ENCODE measurements around the gene NHSL1.

NHSL1 gene

DNA sequence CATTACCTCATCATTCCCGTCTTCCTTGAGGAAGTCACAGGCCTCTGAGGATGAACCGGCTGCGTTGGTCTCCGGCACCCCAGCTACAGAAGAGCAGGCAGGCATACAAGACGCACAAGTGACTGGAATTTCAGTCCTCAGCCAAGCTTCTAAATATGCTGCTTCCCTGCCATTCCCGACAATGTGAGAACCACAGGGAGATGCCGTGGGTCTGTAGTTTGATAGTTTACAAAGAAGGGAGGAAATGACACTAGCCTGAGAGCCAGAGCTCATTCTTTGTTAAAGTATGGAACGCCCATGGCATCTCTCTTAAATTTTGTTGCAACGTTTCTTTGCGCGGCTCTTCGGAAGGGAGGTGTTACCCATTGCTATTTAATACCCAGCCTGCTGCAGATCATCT, 69.5 kb downstream of the NHSL1 start:
- no peak overlapping the region for H3K9ac ChIP-seq (ENCODE audit: low read depth, low read length)
- H3K79me2 ChIP-seq (ENCODE audit: insufficient read depth, low read length) = no peaks in the 10 kb centered on the region
- no peak for ATAC-seq (ENCODE audit: insufficient read depth, low read depth)
- TF ChIP-seq, protein P1, sequence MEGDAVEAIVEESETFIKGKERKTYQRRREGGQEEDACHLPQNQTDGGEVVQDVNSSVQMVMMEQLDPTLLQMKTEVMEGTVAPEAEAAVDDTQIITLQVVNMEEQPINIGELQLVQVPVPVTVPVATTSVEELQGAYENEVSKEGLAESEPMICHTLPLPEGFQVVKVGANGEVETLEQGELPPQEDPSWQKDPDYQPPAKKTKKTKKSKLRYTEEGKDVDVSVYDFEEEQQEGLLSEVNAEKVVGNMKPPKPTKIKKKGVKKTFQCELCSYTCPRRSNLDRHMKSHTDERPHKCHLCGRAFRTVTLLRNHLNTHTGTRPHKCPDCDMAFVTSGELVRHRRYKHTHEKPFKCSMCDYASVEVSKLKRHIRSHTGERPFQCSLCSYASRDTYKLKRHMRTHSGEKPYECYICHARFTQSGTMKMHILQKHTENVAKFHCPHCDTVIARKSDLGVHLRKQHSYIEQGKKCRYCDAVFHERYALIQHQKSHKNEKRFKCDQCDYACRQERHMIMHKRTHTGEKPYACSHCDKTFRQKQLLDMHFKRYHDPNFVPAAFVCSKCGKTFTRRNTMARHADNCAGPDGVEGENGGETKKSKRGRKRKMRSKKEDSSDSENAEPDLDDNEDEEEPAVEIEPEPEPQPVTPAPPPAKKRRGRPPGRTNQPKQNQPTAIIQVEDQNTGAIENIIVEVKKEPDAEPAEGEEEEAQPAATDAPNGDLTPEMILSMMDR (IDR thresholded peaks at IDR 0.05; ENCODE audit: borderline replicate concordance, extremely low read depth, low read length, poor library complexity, severe bottlenecking) = no peak
- no peak for TF ChIP-seq EZH2 (IDR thresholded peaks at IDR 0.05; ENCODE audit: borderline replicate concordance, low read depth, low read length, severe bottlenecking)
- H3K27ac ChIP-seq (ENCODE audit: low read length) = no peak overlapping the region
- no peaks in the 10 kb centered on the region for H4K20me1 ChIP-seq (ENCODE audit: insufficient read depth, low read length)
- no peaks in the 10 kb centered on the region for H3K9me3 ChIP-seq (ENCODE audit: insufficient read depth, low read length, severe bottlenecking)
- no peaks in the 10 kb centered on the region for H3K4me1 ChIP-seq (ENCODE audit: insufficient read depth, low read length)
- no peak overlapping the region for H3K4me3 ChIP-seq (ENCODE audit: low read depth in 1 of 2, low read length in 2 of 2)
- H3K27me3 ChIP-seq (ENCODE audit: insufficient read depth, low read length, poor library complexity) = peaks cover 2% of the 10 kb centered on the region
- no peak overlapping the region for H2AFZ ChIP-seq (ENCODE audit: low read depth, low read length)
- no peak for DNase-seq
- H3K4me2 ChIP-seq (ENCODE audit: insufficient read depth, low read length) = no peak overlapping the region
- H3K36me3 ChIP-seq (ENCODE audit: insufficient read depth, low read length) = no peaks in the 10 kb centered on the region

DNA sequence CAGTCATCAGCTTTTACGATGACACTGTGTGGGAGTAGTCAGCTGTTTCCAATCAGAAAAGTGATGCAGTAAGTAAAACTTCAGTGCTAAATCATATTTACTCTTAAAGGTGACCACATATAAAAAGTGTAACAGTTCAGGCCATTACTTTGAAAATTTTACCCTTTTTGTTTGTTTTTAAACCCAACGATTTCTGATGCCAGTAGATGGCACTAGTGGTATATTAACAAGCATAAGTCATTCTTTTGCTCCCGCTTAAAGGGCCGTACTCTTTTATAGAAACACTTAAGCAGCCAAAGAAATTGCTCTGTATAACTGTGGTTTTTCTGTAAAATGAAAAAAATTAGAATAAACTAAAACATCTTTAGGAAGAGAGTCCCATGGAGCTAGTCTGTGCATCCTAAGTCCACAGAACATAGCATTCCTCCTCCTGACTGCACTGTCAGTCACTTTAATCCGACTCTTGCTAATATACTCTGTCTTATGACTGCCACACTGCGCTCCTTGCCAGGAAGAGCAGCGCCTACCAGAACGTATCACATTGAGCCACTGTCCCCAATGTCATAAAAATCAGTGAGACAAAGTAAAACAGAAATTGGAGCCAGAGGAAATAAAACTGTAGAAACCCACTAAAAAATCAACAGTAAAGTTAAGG, 70.2 kb downstream of the NHSL1 start:
- Histone ChIP-seq H3K4me3 (ENCODE audit: low read depth in 1 of 2, low read length in 2 of 2) (no peak overlapping the region), H3K36me3 (ENCODE audit: insufficient read depth, low read length) (no peaks in the 10 kb centered on the region), H3K4me2 (ENCODE audit: insufficient read depth, low read length) (no peak overlapping the region), H4K20me1 (ENCODE audit: insufficient read depth, low read length) (no peaks in the 10 kb centered on the region), H3K9ac (ENCODE audit: low read depth, low read length) (no peak overlapping the region), H3K9me3 (ENCODE audit: insufficient read depth, low read length, severe bottlenecking) (no peaks in the 10 kb centered on the region), H3K27me3 (ENCODE audit: insufficient read depth, low read length, poor library complexity) (no peaks in the 10 kb centered on the region), H2AFZ (ENCODE audit: low read depth, low read length) (no peak overlapping the region), H3K79me2 (ENCODE audit: insufficient read depth, low read length) (no peaks in the 10 kb centered on the region), H3K27ac (ENCODE audit: low read length) (no peak overlapping the region), H3K4me1 (ENCODE audit: insufficient read depth, low read length) (no peaks in the 10 kb centered on the region)
- ATAC-seq (ENCODE audit: insufficient read depth, low read depth) (peak; percentile 54; the same call in 1 of the 3 replicates), DNase-seq (no peak)
- TF ChIP-seq, protein P1 (IDR thresholded peaks at IDR 0.05; ENCODE audit: borderline replicate concordance, extremely low read depth, low read length, poor library complexity, severe bottlenecking) = peak; percentile 69
- no peak for TF ChIP-seq EZH2 (IDR thresholded peaks at IDR 0.05; ENCODE audit: borderline replicate concordance, low read depth, low read length, severe bottlenecking)

DNA sequence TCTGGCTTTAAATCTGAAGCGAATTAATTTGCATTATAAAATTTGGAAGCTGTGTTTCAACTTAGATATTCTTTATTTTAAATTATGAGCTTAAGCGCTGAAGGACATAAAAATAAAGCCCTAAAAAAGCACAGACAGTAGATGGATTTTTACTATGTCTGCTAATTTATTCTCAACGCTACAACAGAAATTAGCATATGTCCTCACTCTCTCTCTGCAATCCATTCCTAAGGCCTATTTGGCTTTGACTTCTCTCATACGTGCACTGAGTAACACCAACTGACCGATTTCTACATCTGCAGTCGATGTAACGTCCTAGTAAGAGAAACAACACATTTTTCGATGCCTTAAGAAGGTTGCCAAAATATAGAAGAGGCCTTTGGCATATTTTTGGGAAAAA, 71.6 kb downstream of the NHSL1 start:
- Histone ChIP-seq H3K4me3 (ENCODE audit: low read depth in 1 of 2, low read length in 2 of 2) (no peak overlapping the region), H2AFZ (ENCODE audit: low read depth, low read length) (no peak overlapping the region), H3K79me2 (ENCODE audit: insufficient read depth, low read length) (no peaks in the 10 kb centered on the region), H3K27me3 (ENCODE audit: insufficient read depth, low read length, poor library complexity) (no peaks in the 10 kb centered on the region), H4K20me1 (ENCODE audit: insufficient read depth, low read length) (no peaks in the 10 kb centered on the region), H3K27ac (ENCODE audit: low read length) (no peak overlapping the region), H3K4me1 (ENCODE audit: insufficient read depth, low read length) (no peaks in the 10 kb centered on the region), H3K36me3 (ENCODE audit: insufficient read depth, low read length) (no peaks in the 10 kb centered on the region), H3K9ac (ENCODE audit: low read depth, low read length) (no peak overlapping the region), H3K9me3 (ENCODE audit: insufficient read depth, low read length, severe bottlenecking) (no peaks in the 10 kb centered on the region), H3K4me2 (ENCODE audit: insufficient read depth, low read length) (no peak overlapping the region)
- no peak for ATAC-seq (ENCODE audit: insufficient read depth, low read depth)
- no peak for TF ChIP-seq EZH2 (IDR thresholded peaks at IDR 0.05; ENCODE audit: borderline replicate concordance, low read depth, low read length, severe bottlenecking)
- TF ChIP-seq, protein P1 (IDR thresholded peaks at IDR 0.05; ENCODE audit: borderline replicate concordance, extremely low read depth, low read length, poor library complexity, severe bottlenecking) = no peak
- no peak for DNase-seq
